Duodenal mucosa (tissue), 2 donors: ENCODE measurements around the gene ABLIM2.

ENCODE experiments used
- H3K27ac ChIP-seq: one replicate; pipeline ENCODE4 v1.7.0; 2013; ENCODE audit warnings: low read depth, low read length
- H3K27me3 ChIP-seq, 2 donors: one replicate each; pipeline ENCODE4 v1.7.0; 2013; ENCODE audit warnings: low read length in 2 of 2, control low read depth in 1 of 2; ENCODE audit not compliant: insufficient read depth in 2 of 2, control insufficient read depth in 1 of 2
- H3K36me3 ChIP-seq, 2 donors: one replicate each; pipeline ENCODE4 v1.7.0; 2013; ENCODE audit warnings: low read length in 2 of 2, control low read depth in 1 of 2; ENCODE audit not compliant: insufficient read depth in 2 of 2, control insufficient read depth in 1 of 2
- H3K4me1 ChIP-seq, 2 donors: one replicate each; pipeline ENCODE4 v1.7.0; 2013; ENCODE audit warnings: low read length in 2 of 2, control low read depth in 1 of 2; ENCODE audit not compliant: insufficient read depth in 2 of 2, control insufficient read depth in 1 of 2
- H3K4me3 ChIP-seq, 2 donors: one replicate each; pipeline ENCODE4 v1.7.0; 2013; ENCODE audit warnings: low read length in 2 of 2, low read depth in 1 of 2
- H3K9ac ChIP-seq, 2 donors: one replicate each; pipeline ENCODE4 v1.7.0; 2013; ENCODE audit warnings: low read length in 2 of 2, low read depth in 1 of 2
- H3K9me3 ChIP-seq, 2 donors: one replicate each; pipeline ENCODE4 v1.7.0; 2013; ENCODE audit warnings: low read length in 2 of 2, control low read depth in 1 of 2; ENCODE audit not compliant: control insufficient read depth in 1 of 2

The ABLIM2 gene

DNA sequence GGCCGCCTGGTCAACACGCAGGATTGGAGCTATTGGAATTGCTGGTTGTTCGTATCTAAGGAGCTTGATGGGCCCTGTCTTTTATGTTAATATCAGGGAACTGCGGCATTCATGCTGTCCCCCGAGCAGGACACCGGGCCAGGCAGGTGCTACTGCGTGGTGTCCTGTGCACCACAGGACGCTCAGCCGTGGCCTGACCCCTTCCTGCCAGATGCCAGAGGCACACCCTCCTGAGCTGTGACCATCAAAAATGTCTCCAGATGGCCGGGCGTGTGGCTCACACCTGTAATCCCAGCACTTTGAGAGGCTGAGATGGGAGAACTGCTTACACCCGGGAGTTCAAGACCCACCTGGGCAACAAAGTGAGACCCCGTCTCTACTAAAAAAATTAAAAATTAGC is 32.1 kb downstream of the ABLIM2 start:
- Histone ChIP-seq H3K36me3 (no peaks in the 10 kb centered on the region), H3K9ac (no peak overlapping the region), H3K4me1 (no peaks in the 10 kb centered on the region)

DNA sequence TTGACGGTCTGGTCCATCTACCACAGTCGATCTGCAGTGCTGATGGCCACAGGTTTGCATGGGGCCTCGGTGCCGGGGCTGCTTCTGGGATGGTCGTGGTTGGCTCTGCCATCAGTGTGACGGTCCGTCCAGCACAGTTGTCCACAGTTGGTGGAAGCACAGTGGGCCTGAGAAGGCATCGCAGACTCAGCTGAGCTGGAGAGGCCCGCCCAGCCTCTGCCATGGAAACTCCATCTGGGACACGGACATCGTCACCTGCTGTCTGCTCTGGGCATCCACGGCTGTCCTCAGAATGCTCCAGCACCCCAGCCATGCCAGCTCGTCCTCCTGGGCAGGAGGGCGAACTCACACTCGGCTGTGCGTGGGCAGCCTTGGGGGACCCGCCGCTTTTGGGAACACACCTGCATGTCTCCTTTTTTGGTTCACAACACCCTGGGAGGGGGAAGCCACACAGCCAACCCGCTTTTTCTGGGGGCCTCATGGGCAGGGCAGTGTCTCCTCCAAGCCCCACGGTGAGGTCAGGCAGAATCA is 33.0 kb downstream of the ABLIM2 start:
- H3K4me1 ChIP-seq: no peaks in the 10 kb centered on the region
- no peak overlapping the region for H3K4me3 ChIP-seq
- no peak overlapping the region for H3K27ac ChIP-seq
- no peaks in the 10 kb centered on the region for H3K27me3 ChIP-seq
- H3K9me3 ChIP-seq: no peaks in the 10 kb centered on the region
- H3K9ac ChIP-seq: no peak overlapping the region
- no peaks in the 10 kb centered on the region for H3K36me3 ChIP-seq

More for the DNA sequence above, 32.1 kb downstream of the ABLIM2 start:
- no peak overlapping the region for H3K4me3 ChIP-seq
- H3K9me3 ChIP-seq: no peaks in the 10 kb centered on the region
- H3K27ac ChIP-seq: no peak overlapping the region
- no peaks in the 10 kb centered on the region for H3K27me3 ChIP-seq

DNA sequence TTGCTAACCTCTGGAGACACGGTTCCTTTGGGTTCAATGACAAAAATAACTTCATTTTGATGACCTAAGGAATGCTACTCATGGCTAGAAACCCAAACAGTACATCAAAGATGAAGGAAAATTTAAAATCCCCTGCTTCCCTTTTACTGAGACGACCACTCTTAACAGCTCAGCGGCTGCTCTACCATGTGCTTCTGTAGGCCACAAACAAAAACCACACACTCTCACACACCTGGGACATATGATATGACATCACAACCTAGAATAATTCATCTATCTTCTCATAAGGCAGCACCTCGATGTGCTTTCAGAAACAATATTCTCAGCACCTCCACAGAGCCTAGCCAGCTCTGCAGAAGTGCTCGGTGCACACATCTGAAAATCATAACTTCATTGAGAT is 34.7 kb downstream of the ABLIM2 start:
- no peak overlapping the region for H3K9ac ChIP-seq

DNA sequence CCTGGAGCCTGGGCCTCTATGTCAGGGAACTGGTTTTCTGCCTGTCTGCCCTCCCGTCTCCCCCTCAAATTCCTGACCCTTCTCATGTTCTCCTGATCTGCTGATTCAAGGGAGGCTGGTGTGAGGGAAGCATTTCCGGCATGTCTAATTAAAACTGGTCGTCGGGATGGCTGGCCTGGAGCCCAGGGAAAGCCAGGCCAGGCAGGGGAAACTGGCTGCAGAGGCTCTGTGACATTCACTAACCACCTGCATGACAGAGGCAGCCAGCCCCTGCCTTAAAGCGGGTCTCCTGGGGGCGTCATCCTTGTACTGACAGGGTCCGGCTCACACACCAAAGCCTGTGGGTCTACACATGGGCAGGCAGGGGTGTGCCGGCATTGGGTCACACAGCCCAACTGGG is 35.2 kb downstream of the ABLIM2 start:
- H3K36me3 ChIP-seq: no peaks in the 10 kb centered on the region
- H3K27me3 ChIP-seq: no peaks in the 10 kb centered on the region
- H3K9ac ChIP-seq: no peak overlapping the region
- no peaks in the 10 kb centered on the region for H3K4me1 ChIP-seq
- H3K9me3 ChIP-seq: no peaks in the 10 kb centered on the region
- H3K27ac ChIP-seq: no peak overlapping the region
- no peak overlapping the region for H3K4me3 ChIP-seq

More for the DNA sequence above, 34.7 kb downstream of the ABLIM2 start:
- Histone ChIP-seq H3K36me3 (no peaks in the 10 kb centered on the region), H3K9me3 (no peaks in the 10 kb centered on the region), H3K4me1 (no peaks in the 10 kb centered on the region), H3K27ac (no peak overlapping the region), H3K4me3 (no peak overlapping the region), H3K27me3 (no peaks in the 10 kb centered on the region)

DNA sequence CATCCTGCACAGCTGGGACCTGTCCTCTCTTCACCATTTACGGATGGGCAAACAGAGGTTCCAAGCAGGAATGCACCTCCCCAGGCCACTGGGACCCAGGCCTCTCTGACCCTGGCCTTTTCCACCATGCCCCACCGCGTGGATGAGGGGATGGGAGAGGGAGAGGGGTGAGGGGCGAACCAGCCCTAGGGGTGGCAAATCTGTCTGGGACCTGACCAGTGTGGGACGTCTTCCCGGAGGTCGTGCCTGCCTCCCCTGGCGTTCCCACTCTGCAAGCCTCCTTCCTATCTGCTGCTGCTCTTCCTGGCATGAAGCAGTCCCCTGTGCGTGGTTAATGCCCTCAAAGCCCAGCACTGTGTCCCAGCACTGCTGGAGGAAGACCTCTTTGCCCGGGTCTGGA is 35.9 kb downstream of the ABLIM2 start:
- no peak overlapping the region for H3K27ac ChIP-seq
- no peak overlapping the region for H3K4me3 ChIP-seq
- no peaks in the 10 kb centered on the region for H3K27me3 ChIP-seq
- no peaks in the 10 kb centered on the region for H3K4me1 ChIP-seq
- H3K36me3 ChIP-seq: no peaks in the 10 kb centered on the region
- no peaks in the 10 kb centered on the region for H3K9me3 ChIP-seq
- H3K9ac ChIP-seq: no peak overlapping the region

DNA sequence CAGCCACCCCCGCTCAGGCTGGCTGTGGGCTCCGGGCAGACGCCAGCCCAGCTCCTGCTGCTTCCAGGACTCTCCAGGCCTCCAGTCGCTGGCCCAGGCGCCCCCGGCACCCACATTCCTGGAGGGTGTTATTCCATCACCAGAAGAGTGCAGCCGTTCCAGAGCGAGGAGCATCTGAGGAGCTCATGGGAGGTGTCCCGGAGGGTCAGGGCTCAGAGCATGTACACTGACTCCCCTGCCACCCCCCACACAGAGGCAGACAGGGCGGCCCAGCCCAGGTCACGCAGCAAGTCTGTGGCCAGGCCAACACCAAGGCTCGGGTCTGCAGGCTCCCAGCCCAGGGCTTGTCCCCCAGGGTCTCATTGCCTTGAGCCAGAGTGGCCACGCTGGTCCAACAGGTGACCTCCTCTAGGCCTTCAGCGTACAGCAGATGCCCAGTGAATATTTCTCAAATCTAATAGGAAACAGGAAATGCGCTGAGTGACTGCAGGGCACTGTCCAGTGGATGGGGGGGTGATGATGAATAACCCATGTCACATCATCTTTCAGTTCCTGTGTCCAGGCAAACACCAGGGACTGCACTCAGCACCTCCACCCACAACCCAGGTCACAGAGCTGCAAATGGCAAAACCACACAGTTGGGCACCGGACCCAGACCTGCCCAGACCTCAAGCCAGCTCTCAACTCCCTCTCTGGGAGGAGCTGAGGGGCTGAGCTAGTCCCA is 37.2 kb downstream of the ABLIM2 start:
- no peak overlapping the region for H3K9ac ChIP-seq
- H3K27ac ChIP-seq: no peak overlapping the region
- H3K36me3 ChIP-seq: no peaks in the 10 kb centered on the region
- H3K4me3 ChIP-seq: no peak overlapping the region
- no peaks in the 10 kb centered on the region for H3K27me3 ChIP-seq
- H3K9me3 ChIP-seq: no peaks in the 10 kb centered on the region
- no peaks in the 10 kb centered on the region for H3K4me1 ChIP-seq

DNA sequence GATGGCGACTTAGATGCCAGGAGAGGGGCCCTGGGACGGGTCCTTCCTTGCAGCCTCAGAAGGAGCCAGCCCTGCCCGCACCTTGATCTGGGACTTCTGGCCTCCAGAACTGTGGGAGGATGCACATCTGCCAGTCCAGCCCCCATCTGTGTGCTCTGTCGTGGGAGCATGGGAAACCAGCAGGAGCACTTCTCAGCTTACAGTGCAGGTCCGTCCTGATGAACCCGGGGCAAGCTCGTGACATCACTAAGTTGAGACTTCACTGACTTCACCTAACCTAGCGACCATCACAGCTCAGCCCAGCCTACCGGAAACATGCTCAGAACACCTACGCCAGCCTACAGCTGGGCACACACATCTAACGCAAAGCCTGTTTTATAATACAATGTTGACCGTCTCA is 38.1 kb downstream of the ABLIM2 start:
- no peaks in the 10 kb centered on the region for H3K9me3 ChIP-seq
- H3K4me3 ChIP-seq: no peak overlapping the region
- no peaks in the 10 kb centered on the region for H3K4me1 ChIP-seq
- H3K27me3 ChIP-seq: no peaks in the 10 kb centered on the region
- H3K9ac ChIP-seq: no peak overlapping the region
- H3K27ac ChIP-seq: no peak overlapping the region
- H3K36me3 ChIP-seq: no peaks in the 10 kb centered on the region

DNA sequence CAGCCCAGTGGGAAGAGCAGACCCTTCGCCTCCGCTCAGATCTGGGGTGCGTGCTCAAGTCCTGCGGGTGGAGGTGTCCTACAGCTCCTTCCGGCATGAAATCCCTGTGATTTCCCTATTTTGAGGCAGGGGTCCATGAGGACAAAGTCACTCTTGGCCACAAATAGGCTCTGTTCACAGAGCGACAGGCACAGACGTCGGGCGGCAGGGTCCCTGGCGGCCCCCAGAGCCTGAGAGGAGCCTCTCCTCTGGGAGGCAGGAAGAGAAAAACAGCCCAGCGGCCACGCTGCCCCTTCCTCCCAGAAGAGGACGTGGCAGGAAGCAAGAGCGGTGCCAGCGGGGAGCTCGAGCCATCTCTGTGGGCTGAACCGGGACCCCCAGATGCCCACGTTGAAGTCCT is 38.7 kb downstream of the ABLIM2 start:
- no peaks in the 10 kb centered on the region for H3K36me3 ChIP-seq
- H3K27me3 ChIP-seq: no peaks in the 10 kb centered on the region
- H3K27ac ChIP-seq: no peak overlapping the region
- H3K9me3 ChIP-seq: no peaks in the 10 kb centered on the region
- H3K9ac ChIP-seq: no peak overlapping the region
- peaks cover 0 to under 1% of the 10 kb centered on the region in 2 donors for H3K4me1 ChIP-seq
- no peak overlapping the region for H3K4me3 ChIP-seq

DNA sequence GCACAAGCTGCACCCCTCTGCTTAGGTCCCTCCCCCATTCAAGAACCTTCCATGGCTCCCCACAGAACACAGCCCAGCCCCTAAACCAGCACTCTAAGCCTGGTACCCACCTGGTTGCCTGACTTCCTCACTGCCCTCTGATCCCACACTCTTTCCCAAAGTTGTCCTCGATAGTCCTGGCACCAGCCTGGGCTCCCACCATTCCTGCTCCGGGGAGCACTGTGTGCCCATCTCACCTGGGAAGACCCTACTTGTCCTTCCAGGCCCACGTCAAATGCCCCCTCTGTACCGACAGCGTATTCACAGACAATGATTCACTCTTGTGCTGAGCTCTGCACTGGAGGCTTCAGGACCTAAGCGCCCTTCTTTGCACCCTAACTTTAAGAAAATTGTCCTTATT is 40.1 kb downstream of the ABLIM2 start:
- Histone ChIP-seq H3K9ac (no peak overlapping the region), H3K27me3 (no peaks in the 10 kb centered on the region), H3K9me3 (no peaks in the 10 kb centered on the region), H3K4me1 (peaks cover 12 to 14% of the 10 kb centered on the region in 2 donors), H3K4me3 (no peak overlapping the region), H3K36me3 (no peaks in the 10 kb centered on the region), H3K27ac (no peak overlapping the region)

DNA sequence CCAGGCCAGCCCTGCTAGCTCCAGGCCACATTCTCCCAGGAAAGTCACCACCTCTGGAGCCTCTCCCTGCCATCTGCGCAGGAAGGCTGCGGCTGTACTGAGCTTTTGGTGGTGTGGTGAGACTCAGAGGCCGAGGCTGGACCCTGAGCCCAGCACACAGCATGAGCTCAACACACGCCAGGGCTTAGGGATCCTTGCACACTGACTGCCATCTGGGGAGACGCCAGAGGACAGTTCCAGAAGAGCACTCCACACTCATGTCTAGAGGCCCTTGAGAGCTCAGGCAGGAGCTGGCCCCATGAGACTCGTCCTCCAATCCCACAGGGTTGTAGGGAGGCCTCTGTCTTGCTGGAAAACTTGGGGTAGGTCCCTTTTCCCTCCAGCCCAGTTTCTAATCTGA is 40.6 kb downstream of the ABLIM2 start:
- H3K4me3 ChIP-seq: no peak overlapping the region
- H3K9ac ChIP-seq: no peak overlapping the region

More for the DNA sequence above, 40.6 kb downstream of the ABLIM2 start:
- no peaks in the 10 kb centered on the region for H3K36me3 ChIP-seq
- H3K27ac ChIP-seq: no peak overlapping the region
- H3K4me1 ChIP-seq: peaks cover 14 to 17% of the 10 kb centered on the region in 2 donors
- no peaks in the 10 kb centered on the region for H3K9me3 ChIP-seq
- H3K27me3 ChIP-seq: no peaks in the 10 kb centered on the region
